ENCODE results near the gene NBEAL2. TPM values are rescaled to one million over a fixed set of nuclear protein-coding genes. Genes with fewer than 3 reads are reported as not detected.

Gene NBEAL2
- total RNA-seq, 1 donor from 2014 or later: 116 TPM

DNA sequence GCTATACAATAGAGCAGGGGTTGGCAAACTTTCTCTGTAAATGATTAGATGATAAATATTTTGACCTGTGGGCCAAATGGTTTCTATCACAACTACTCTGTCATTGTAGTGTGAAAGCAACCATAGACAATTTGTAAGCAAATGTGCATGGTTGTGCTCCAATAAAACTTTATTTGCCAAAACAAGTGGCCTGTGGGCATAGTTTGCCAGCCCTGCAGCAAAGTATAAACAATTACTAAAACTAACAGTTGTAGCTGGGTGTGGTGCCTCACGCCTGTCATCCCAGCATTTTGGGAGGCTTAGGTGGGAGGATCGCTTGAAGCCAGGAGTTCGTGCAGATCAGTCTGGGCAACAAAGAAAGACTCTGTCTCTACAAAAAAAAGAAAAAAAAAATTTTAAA is 61.6 kb downstream of the NBEAL2 start:
- Histone ChIP-seq H3K9me3 (no peaks in the 10 kb centered on the region), H3K27ac (no peak overlapping the region), H3K4me1 (no peaks in the 10 kb centered on the region), H3K36me3 (peaks cover 92% of the 10 kb centered on the region), H3K27me3 (no peaks in the 10 kb centered on the region), H3K4me3 (no peak overlapping the region)
- DNase-seq (no peak), ATAC-seq (no peak)
- intact Hi-C loops (cut with DNase I): no loop called here
- TF ChIP-seq CTCF (IDR thresholded peaks at IDR 0.05): no peak

GRCh38 chr3:47042231-47042791 is 62.8 kb downstream of the NBEAL2 start:
- intact Hi-C loops (cut with DNase I): no loop called here
- Histone ChIP-seq H3K36me3 (peaks cover 86% of the 10 kb centered on the region), H3K27me3 (no peaks in the 10 kb centered on the region), H3K27ac (no peak overlapping the region), H3K4me3 (no peak overlapping the region), H3K4me1 (no peaks in the 10 kb centered on the region), H3K9me3 (no peaks in the 10 kb centered on the region)
- DNase-seq: no peak
- ATAC-seq: no peak
- TF ChIP-seq CTCF (IDR thresholded peaks at IDR 0.05): no peak

- Histone ChIP-seq H3K27ac (no peak overlapping the region), H3K4me3 (no peak overlapping the region), H3K4me1 (no peaks in the 10 kb centered on the region), H3K27me3 (no peaks in the 10 kb centered on the region), H3K9me3 (no peaks in the 10 kb centered on the region), H3K36me3 (peaks cover 44% of the 10 kb centered on the region)
- no peak for ATAC-seq
- DNase-seq: no peak
- intact Hi-C loops (cut with DNase I): no loop called here
- TF ChIP-seq CTCF (IDR thresholded peaks at IDR 0.05): no peak
Measured at GRCh38 chr3:47047069-47047468, 67.6 kb downstream of the NBEAL2 start.

DNA sequence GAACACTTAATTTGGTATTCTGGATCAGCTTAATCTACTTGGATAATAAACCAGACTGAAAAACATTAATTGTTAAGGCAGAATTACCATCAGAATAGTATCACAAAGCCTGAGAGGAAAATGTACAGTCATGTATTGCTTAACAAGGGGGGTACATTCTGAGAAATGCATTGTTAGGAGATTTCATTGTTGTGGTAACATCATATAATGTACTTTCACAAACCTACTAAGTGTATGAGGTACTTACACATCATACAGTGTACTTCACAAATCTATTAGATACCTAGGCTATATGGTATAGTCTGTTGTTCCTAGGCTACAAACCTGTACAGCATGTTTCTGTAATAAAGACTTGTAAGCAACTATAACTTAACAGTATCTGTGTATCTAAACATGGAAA is 68.2 kb downstream of the NBEAL2 start:
- TF ChIP-seq CTCF (IDR thresholded peaks at IDR 0.05): no peak
- no peak overlapping the region for H3K27ac ChIP-seq

DNA sequence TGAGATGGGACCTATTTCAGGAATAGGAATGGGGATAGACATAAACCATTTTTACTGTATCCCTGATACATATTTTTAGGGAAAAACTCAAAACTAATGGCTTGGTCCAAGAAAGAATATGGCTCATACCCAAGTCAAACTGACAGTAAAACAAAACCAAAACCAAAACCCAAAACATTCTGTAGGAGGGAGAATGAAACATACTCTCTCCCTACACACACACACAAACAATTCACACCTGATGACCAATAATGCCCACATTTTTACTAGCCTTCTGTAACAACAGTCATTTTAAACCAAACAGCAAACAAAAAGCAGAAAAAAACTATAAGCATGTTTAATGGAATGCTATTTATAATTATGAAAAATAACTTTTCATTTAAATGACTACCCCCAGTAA is 74.9 kb downstream of the NBEAL2 start:
- intact Hi-C loops (cut with DNase I): no loop called here
- no peaks in the 10 kb centered on the region for H3K4me1 ChIP-seq
- DNase-seq (no peak), ATAC-seq (no peak)
- no peaks in the 10 kb centered on the region for H3K27me3 ChIP-seq
- no peak for TF ChIP-seq CTCF (IDR thresholded peaks at IDR 0.05)
- no peaks in the 10 kb centered on the region for H3K9me3 ChIP-seq
- H3K27ac ChIP-seq: no peak overlapping the region
- H3K4me3 ChIP-seq: no peak overlapping the region
- H3K36me3 ChIP-seq: peaks cover 41% of the 10 kb centered on the region

More for the DNA sequence above, 68.2 kb downstream of the NBEAL2 start:
- no peaks in the 10 kb centered on the region for H3K27me3 ChIP-seq
- H3K36me3 ChIP-seq: peaks cover 43% of the 10 kb centered on the region
- H3K4me1 ChIP-seq: no peaks in the 10 kb centered on the region
- intact Hi-C loops (cut with DNase I): no loop called here
- DNase-seq: no peak
- no peaks in the 10 kb centered on the region for H3K9me3 ChIP-seq
- ATAC-seq: no peak
- H3K4me3 ChIP-seq: no peak overlapping the region

DNA sequence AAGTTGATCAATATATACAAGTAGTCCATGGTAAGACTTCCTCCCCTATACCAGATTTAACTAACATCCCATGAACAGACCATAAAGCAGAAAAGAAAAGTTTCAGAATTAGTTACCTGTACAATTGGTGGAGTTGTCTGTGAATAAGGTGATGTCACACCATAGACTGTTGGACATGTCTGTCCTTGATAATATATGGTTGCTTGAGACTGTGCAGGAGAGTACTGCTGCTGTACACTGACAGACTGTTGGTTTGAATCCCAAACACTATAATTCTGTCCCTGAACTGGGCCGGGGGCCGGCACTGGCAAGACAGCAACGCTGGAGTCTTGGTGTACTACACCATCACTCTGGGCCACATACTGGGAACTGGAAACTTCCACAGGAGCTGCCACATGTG is 77.2 kb downstream of the NBEAL2 start:
- peaks cover 55% of the 10 kb centered on the region for H3K36me3 ChIP-seq
- intact Hi-C loops (cut with DNase I): no loop called here

More for the DNA sequence above, 77.2 kb downstream of the NBEAL2 start:
- no peak overlapping the region for H3K27ac ChIP-seq
- H3K9me3 ChIP-seq: no peaks in the 10 kb centered on the region
- H3K4me3 ChIP-seq: no peak overlapping the region
- peak; percentile 12 for ATAC-seq
- DNase-seq: no peak
- H3K4me1 ChIP-seq: no peaks in the 10 kb centered on the region
- no peak for TF ChIP-seq CTCF (IDR thresholded peaks at IDR 0.05)
- no peaks in the 10 kb centered on the region for H3K27me3 ChIP-seq
